Measurements from ENCODE around the gene MACROH2A1.

MACROH2A1 gene

DNA sequence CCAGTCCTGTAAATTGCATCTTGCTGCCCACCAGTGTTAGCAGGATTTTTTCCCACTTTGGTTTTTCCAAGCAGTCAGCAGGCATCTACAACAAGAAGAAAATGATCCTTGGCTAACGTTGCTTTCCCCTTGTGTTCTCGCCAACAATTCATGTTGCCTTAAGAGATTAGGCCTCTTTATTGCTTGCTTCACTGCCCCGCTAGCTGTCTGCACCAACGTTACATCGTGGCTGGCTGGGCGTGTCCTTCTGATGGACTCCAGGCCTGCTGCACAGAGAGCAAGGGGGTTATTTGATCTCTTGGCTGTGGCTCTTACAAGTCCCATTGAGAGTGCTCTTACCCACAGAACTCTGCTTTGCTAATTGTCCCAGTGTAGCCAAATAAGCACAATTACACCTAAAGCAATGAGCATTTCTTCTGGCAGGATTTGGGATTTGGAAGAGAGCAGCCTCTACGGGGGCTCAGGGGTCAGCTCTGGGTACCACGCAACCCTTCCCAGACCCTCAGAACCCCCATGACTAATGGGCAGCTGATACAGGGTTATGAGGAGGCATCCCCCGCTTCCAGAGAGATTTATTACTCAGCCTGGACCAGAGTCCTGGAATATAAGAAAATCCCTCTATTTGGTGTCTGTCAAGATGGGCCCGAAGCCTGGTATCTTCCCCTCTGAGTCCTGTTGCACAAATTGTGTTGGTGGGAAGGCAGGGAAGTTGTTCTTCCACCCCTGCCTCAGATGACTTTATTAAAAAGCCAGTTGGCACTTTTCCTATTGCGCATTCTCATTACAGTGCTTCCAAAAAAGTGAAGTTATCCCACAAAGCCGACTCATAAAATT lies 30.5 kb upstream of the MACROH2A1 start:
- DNase-seq (ENCODE audit: low spot score in 2 of 2) = peak in 1 of 2 experiments; percentile 40
- in situ Hi-C loops (cut with MboI; ENCODE audit: low sequenced_read_pairs) = no loop called here
- Histone ChIP-seq H3K4me1 (no peaks in the 10 kb centered on the region), H3K36me3 (replicated peaks) (no peaks in the 10 kb centered on the region), H3K9me3 (no peaks in the 10 kb centered on the region), H3K4me3 (no peak overlapping the region), H3K27me3 (ENCODE audit: low read depth) (no peaks in the 10 kb centered on the region)

DNA sequence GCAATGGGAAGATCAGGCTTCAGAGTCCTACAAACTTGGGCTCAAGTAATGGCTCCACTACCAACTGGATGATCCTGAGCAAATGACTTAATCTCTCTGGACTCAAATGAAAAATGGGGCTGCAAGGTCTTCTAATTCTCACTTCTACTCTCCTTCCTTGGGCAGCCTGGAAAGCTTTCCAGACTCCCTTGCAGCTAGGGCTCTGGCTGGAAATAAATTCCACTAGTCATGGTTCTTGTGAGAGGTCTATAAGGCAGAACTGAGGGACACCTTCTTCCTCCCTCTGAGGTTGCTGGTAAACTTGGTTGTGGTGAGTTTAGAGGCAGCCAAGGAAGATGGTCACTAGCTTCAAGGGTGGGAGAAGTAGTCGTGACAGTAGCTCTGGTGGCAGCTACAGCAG lies 29.6 kb upstream of the MACROH2A1 start:
- Histone ChIP-seq H3K4me1 (no peaks in the 10 kb centered on the region), H3K4me3 (no peak overlapping the region), H3K36me3 (replicated peaks) (no peaks in the 10 kb centered on the region), H3K9me3 (no peaks in the 10 kb centered on the region), H3K27me3 (ENCODE audit: low read depth) (no peaks in the 10 kb centered on the region; the same call in 1 of the 2 replicates)
- in situ Hi-C loops (cut with MboI; ENCODE audit: low sequenced_read_pairs) = no loop called here
- DNase-seq (ENCODE audit: low spot score in 2 of 2) = no peak

DNA sequence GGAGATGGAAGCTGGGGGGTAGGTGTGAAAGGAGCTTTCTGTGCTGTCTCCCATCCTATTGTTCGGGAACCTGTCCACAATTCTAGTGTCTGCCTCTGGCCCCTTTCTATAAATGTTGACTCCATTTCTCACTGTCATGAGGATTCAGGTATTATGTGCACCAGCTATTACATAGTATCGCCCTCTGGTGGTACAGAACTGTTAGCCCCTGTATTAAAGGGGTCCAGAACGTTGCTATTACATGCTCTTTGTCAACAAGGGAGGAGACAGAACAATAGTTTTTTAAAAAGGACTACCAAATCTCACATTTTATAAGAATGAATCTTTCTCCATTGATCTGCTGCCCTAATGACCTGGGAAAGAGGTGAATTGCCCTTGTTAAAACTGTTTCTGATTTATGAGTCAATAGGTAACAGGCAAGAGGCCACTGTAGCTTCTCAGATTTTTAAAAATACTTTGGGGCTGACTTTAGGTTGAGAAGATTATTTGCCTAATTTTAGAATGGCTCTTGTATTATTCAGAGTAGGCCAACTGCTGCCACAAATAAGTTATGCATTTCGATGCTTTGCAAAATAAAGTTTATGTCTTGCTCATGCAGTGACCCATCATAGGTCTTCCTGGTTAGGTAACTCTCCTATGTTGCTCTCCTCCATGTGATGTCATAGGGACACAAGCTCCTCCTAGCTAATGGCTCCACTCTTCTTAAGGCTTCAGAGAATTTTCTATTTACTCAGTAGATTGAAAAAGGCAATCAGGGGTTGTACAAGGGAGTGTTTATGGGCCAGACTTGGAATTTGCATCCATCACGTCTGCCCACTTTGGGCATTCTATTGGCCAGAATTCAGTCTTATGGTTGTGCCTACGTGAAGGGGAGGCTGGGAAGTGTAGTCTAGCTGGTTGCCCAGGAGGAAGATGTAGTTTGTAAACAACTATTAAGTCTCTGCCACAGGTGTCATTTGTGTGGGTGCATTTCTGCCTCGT lies 27.4 kb upstream of the MACROH2A1 start:
- no peak overlapping the region for H3K4me3 ChIP-seq
- in situ Hi-C loops (cut with MboI; ENCODE audit: low sequenced_read_pairs) = no loop called here
- DNase-seq (ENCODE audit: low spot score in 2 of 2) = peak; percentile 52 to 54

DNA sequence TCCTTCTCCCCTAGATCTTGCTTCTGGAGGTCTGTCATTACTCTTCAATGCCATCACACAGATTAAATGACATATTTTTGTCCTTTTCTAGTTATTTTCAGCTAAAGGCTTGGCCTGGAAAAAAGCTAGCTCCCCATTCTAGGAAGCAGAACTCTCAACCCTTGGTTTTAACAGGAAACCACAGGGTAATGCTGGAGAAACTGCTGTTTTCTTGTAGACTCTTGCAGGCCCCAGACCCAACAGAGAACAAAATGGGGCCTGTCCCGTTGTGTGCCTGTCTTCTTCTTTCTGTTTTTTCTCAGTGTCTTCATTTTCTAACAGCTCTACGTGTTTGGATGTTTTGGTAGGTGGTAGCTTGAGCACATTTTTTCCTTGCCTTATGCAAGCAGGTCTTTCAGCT lies 26.6 kb upstream of the MACROH2A1 start:
- in situ Hi-C loops (cut with MboI; ENCODE audit: low sequenced_read_pairs) = no loop called here
- no peaks in the 10 kb centered on the region for H3K4me1 ChIP-seq
- H3K27me3 ChIP-seq (ENCODE audit: low read depth) = peaks cover 6% of the 10 kb centered on the region
- DNase-seq (ENCODE audit: low spot score in 2 of 2) = no peak
- no peak overlapping the region for H3K4me3 ChIP-seq
- H3K9me3 ChIP-seq = no peaks in the 10 kb centered on the region
- H3K36me3 ChIP-seq (replicated peaks) = no peaks in the 10 kb centered on the region

More for the DNA sequence above, 27.4 kb upstream of the MACROH2A1 start:
- Histone ChIP-seq H3K36me3 (replicated peaks) (no peaks in the 10 kb centered on the region), H3K4me1 (no peaks in the 10 kb centered on the region), H3K9me3 (no peaks in the 10 kb centered on the region), H3K27me3 (ENCODE audit: low read depth) (peaks cover 3% of the 10 kb centered on the region)

DNA sequence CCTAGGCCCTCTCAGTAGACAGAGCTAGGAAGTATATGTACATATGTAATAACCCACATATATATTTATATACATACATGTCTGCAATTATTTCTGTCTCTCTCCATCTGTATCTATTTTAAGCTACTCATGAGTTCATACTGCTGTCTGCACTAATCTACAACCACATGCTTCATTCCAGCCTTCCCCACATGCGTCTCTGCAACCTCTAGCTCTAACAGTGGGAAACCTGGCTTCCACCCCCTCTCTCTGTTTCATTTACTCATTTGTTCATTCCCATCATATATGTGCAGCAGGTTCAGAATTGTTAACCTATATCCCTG lies 24.8 kb upstream of the MACROH2A1 start:
- no peak for DNase-seq (ENCODE audit: low spot score in 2 of 2)
- H3K4me3 ChIP-seq = no peak overlapping the region
- no peaks in the 10 kb centered on the region for H3K36me3 ChIP-seq (replicated peaks)
- in situ Hi-C loops (cut with MboI; ENCODE audit: low sequenced_read_pairs) = no loop called here
- H3K27me3 ChIP-seq (ENCODE audit: low read depth) = peaks cover 9% of the 10 kb centered on the region
- H3K4me1 ChIP-seq = no peaks in the 10 kb centered on the region
- H3K9me3 ChIP-seq = no peaks in the 10 kb centered on the region

DNA sequence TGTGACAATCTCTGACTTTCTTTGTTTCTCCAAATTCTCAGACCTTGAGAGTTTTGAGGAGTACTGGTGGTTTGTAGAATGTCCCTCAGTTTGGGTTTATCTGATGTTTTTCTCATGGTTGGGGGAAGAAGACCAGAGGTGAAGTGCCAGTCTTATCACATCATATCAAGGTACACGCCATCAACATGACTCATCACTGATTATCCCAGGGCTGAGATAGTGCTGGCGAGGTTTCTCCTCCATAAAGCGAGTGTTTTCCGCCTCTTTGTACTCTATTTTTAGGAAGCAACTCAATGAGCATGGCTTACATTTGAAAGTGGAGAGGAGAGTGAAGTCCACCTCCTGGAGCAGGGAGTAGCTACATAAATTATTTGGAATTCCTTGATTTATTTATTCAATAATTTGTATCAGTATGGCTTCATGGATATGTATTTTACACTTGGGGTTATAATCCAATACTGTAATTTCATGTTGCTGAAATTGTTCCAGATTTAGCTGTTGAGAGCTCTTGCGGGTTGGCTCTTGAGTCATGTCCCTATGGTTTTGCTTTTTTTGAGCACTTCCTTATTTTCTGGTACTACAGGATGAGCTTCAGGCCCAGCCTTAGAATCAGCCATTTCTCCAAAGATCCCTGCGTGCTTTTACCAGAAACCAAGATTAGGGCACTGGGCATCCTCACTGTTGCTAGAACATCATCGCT lies 24.3 kb upstream of the MACROH2A1 start:
- Histone ChIP-seq H3K9me3 (no peaks in the 10 kb centered on the region), H3K27me3 (ENCODE audit: low read depth) (peaks cover 11% of the 10 kb centered on the region), H3K4me1 (no peaks in the 10 kb centered on the region), H3K36me3 (replicated peaks) (no peaks in the 10 kb centered on the region), H3K4me3 (no peak overlapping the region)
- in situ Hi-C loops (cut with MboI; ENCODE audit: low sequenced_read_pairs) = no loop called here
- no peak for DNase-seq (ENCODE audit: low spot score in 2 of 2)

DNA sequence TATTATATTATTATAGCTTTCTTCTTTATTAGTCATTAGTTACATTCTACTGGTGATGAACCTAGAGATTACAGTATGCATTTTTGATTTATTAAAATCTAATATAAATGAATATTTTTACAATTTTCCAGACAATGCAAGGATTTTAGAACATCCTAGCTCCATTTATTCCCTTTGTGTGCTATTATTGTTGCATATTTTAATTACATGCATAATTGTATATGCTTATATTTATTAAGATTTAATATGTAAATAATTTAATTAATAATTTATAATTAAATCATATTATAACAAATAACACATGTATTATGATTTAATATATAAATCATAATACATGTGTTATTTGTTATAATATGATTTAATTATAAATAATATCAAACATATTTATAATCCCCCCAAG lies 23.4 kb upstream of the MACROH2A1 start:
- no peak for DNase-seq (ENCODE audit: low spot score in 2 of 2)
- no peak overlapping the region for H3K4me3 ChIP-seq
- in situ Hi-C loops (cut with MboI; ENCODE audit: low sequenced_read_pairs) = no loop called here
- H3K36me3 ChIP-seq (replicated peaks) = no peaks in the 10 kb centered on the region
- peaks cover 16% of the 10 kb centered on the region for H3K27me3 ChIP-seq (ENCODE audit: low read depth)
- H3K4me1 ChIP-seq = no peaks in the 10 kb centered on the region
- H3K9me3 ChIP-seq = no peaks in the 10 kb centered on the region

DNA sequence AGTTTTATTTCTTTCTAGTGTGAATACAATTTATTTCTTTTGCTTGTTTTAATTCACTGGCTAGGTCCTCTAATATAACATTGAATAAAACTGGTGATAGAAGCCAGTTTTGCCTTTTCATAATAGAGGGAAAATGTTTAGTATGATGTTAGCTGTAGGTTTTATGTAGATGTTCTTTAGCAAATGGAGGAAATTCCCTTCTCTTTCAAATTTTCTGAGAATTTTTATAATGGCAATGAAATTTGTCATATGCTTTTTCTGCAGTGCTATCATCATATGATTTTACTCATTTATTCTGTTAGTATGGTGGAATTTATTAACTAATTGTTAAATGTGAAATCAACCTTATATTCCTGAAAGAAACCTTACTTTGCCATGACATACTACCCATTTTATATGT lies 18.1 kb upstream of the MACROH2A1 start:
- Histone ChIP-seq H3K4me1 (no peaks in the 10 kb centered on the region), H3K9me3 (no peaks in the 10 kb centered on the region), H3K27me3 (ENCODE audit: low read depth) (peaks cover 27% of the 10 kb centered on the region), H3K36me3 (replicated peaks) (no peaks in the 10 kb centered on the region), H3K4me3 (no peak overlapping the region)
- DNase-seq (ENCODE audit: low spot score in 2 of 2) = no peak
- in situ Hi-C loops (cut with MboI; ENCODE audit: low sequenced_read_pairs) = no loop called here

DNA sequence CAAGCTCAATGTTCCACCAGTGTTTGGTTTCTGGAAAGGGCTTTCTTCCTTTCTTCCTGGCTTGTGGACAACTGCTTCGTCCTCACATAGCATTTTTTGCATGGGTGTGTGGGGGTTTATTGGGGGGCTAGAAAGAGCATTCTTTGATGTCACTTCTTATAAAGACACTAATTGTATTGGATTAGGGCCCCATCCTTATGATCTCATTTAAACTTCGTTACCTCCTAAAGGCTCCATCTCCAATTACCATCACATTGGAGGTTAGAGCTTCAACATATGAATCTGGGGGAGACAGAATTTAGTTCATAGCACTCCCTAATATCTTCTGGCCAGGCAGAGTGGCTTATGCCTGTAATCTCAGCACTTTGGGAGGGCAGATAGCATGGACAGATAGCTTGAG lies 6.1 kb upstream of the MACROH2A1 start:
- no peak for DNase-seq (ENCODE audit: low spot score in 2 of 2)
- H3K27me3 ChIP-seq (ENCODE audit: low read depth) = peaks cover 2% of the 10 kb centered on the region; the same call in 1 of the 2 replicates
- in situ Hi-C loops (cut with MboI; ENCODE audit: low sequenced_read_pairs) = no loop called here

DNA sequence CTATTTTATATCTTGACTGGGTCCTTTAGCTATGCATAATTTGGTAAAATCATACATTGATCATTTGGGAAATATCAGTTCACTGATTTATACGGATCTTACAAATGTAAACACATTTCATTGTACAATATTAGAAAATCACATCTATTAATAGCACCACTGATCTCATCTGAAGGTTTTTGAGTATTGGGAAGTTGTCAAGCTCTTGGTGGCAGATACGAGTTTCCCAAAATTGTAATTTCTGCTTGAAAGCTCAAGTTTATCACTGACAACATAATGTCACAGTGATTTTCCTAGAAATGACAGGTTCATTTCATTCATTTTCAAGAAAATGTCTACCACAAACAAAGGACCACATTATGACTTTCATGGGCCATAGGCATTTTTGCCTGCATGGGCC lies 3.0 kb upstream of the MACROH2A1 start:
- no peak for DNase-seq (ENCODE audit: low spot score in 2 of 2)
- in situ Hi-C loops (cut with MboI; ENCODE audit: low sequenced_read_pairs) = no loop called here
- Histone ChIP-seq H3K36me3 (replicated peaks) (no peaks in the 10 kb centered on the region), H3K4me3 (no peak overlapping the region), H3K4me1 (peaks cover 18% of the 10 kb centered on the region), H3K27me3 (ENCODE audit: low read depth) (peaks cover 1% of the 10 kb centered on the region; the same call in 1 of the 2 replicates), H3K9me3 (no peaks in the 10 kb centered on the region)

More for the DNA sequence above, 6.1 kb upstream of the MACROH2A1 start:
- Histone ChIP-seq H3K4me3 (no peak overlapping the region), H3K9me3 (no peaks in the 10 kb centered on the region), H3K36me3 (replicated peaks) (no peaks in the 10 kb centered on the region), H3K4me1 (peaks cover 4% of the 10 kb centered on the region; the same call in 1 of the 2 replicates)

DNA sequence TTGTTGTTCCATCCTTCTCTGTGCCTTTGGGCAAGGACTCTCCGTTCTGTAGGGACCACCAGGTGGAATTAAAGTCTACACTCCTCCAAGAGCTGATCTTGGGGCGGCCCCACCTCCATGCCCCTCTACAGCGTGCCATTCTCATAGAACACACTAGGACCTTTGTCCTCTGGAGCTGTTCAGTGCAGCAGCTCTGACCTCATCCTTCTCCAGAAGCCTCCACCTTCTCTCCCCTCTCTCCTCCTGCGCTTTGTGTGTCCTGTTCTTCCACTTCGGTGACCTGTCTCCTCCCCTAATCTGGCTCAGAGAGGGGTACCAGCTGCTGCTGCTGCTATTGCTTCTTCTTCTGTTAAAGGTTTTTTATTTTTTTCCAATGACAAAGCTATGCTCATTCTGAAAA lies 1.8 kb upstream of the MACROH2A1 start:
- Histone ChIP-seq H3K27me3 (ENCODE audit: low read depth) (no peaks in the 10 kb centered on the region), H3K9me3 (no peaks in the 10 kb centered on the region), H3K4me1 (peaks cover 18% of the 10 kb centered on the region), H3K4me3 (no peak overlapping the region), H3K36me3 (replicated peaks) (no peaks in the 10 kb centered on the region)
- no peak for DNase-seq (ENCODE audit: low spot score in 2 of 2)
- in situ Hi-C loops (cut with MboI; ENCODE audit: low sequenced_read_pairs) = no loop called here

DNA sequence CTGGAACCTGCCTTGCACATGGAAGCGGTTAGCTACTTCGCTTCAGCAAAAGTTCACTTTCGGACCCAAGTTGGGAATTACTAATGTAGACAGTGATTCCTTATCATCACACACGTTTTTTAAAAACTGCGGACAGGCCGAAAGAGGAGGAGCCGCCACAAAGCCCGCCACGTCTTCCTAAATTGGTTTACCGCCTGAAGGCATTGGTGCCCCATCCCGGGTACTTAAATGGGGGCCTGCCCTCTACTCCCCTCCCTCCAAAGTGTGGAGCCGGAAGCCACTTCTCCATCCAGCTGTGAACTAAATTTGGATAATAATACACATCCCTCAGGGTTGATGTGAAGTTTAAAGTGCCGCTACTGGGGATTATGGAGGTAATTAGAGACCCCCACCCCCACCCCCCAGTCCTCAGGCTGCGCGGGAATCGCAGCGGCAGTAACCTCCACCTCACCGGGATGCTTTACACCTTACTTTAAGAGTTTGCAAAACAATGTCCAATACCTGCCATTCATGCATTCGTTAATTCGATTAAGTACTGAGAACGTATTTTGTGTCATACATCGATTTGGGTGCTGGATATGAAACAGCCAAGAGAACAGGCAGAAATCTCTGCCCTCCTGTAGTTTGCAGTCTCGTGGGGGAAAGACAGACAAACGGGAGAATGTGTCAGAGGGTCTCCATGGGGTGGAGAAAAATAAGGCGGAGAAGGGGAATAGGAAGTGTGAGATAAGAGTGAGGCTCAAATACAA lies 937 bp upstream of the MACROH2A1 start:
- Histone ChIP-seq H3K27me3 (ENCODE audit: low read depth) (no peaks in the 10 kb centered on the region), H3K4me3 (peak overlapping the region; percentile 76), H3K9me3 (no peaks in the 10 kb centered on the region), H3K4me1 (peaks cover 18% of the 10 kb centered on the region), H3K36me3 (replicated peaks) (no peaks in the 10 kb centered on the region)
- in situ Hi-C loops (cut with MboI; ENCODE audit: low sequenced_read_pairs) = no loop called here
- no peak for DNase-seq (ENCODE audit: low spot score in 2 of 2)
